Thyroid gland (tissue), 4 donors: ENCODE measurements around the gene SPTBN1. TPM values are rescaled to one million over a fixed set of nuclear protein-coding genes. Genes with fewer than 3 reads are reported as not detected.

Experiments
- DNase-seq, 2 donors: peaks; one replicate each; pipeline ENCODE4 v3.0.0-alpha.2; 2019
- H3K27ac ChIP-seq, 3 donors: fragments of 200-600 bp; sonication (generic); 1 replicate in 2 of 3; 2 replicates in 1 of 3; pipeline ENCODE4 v1.5.1; 2016 to 2019; ENCODE audit warnings: mild to moderate bottlenecking in 1 of 3, moderate library complexity in 1 of 3
- H3K27me3 ChIP-seq: fragments of 200-600 bp; sonication (generic); one replicate; pipeline ENCODE4 v1.5.1; 2019
- H3K36me3 ChIP-seq, 2 donors: fragments of 200-600 bp; sonication (generic); one replicate each; pipeline ENCODE4 v1.5.1; 2016 to 2019
- H3K4me1 ChIP-seq, 2 donors: fragments of 200-600 bp; sonication (generic); one replicate each; pipeline ENCODE4 v1.5.1; 2017 to 2019
- H3K4me3 ChIP-seq, 3 donors: fragments of 200-600 bp; sonication (generic); replicated peaks in 1 of 3; 1 replicate in 2 of 3; 2 replicates in 1 of 3; pipeline ENCODE4 v1.5.1; 2016; ENCODE audit warnings: mild to moderate bottlenecking in 1 of 3
- H3K9me3 ChIP-seq: fragments of 200-600 bp; sonication (generic); one replicate; pipeline ENCODE4 v1.5.1; 2017
- CTCF ChIP-seq, 6 experiments: fragments of 200-600 bp in 3 of 6; fragments of 450-650 bp in 3 of 6; sonication (generic) in 3 of 6; IDR thresholded peaks; one replicate each; pipeline ENCODE4 v1.5.1; 2016 to 2019; ENCODE audit warnings: antibody characterized with exemption in 6 of 6, mild to moderate bottlenecking in 2 of 6, inconsistent platforms in 1 of 6, moderate library complexity in 1 of 6
- POLR2A ChIP-seq, 2 donors: fragments of 450-650 bp; IDR thresholded peaks; one replicate each; pipeline ENCODE4 v1.6.1; 2017; ENCODE audit warnings: antibody characterized with exemption in 2 of 2, mild to moderate bottlenecking in 2 of 2, moderate library complexity in 1 of 2
- WGBS, 2 donors: methylation state at CpG; one replicate each; pipeline ENCODE4 v1.1.5; 2017; 5-methylcytosine and 5-hydroxymethylcytosine counted together
- intact Hi-C: fragments of 100-400 bp; cut with DNase I; formaldehyde crosslinking; loops from one replicate; pipeline ENCODE4 v1.15.1; 2023
- total RNA-seq, 4 donors: library from RNA; depleted of rRNA; stranded (reverse); fragments of >200 nt; gene quantifications; one replicate each; pipeline ENCODE4 v1.2.3, GENCODE V29; 2016

SPTBN1 gene
- total RNA-seq, 4 donors from 2014 or later, result 381 to 513 (median 419) TPM

GRCh38 chr2:54566896-54567295 is 110.8 kb downstream of the SPTBN1 start:
- intact Hi-C loops, result no loop called here
- DNase-seq, result no peak
- Histone ChIP-seq H3K27me3 (no peaks in the 10 kb centered on the region), H3K4me3 (no peak overlapping the region), H3K9me3 (no peaks in the 10 kb centered on the region), H3K36me3 (no peaks in the 10 kb centered on the region), H3K4me1 (peaks cover 33 to 68% of the 10 kb centered on the region in 2 donors), H3K27ac (no peak overlapping the region)
- 93 to 96% methylated on average over 1 of the region's 1 CpG for WGBS, 2 donors
- TF ChIP-seq POLR2A (IDR thresholded peaks at IDR 0.05), result no peak
- no peak for TF ChIP-seq CTCF (IDR thresholded peaks at IDR 0.05)

DNA sequence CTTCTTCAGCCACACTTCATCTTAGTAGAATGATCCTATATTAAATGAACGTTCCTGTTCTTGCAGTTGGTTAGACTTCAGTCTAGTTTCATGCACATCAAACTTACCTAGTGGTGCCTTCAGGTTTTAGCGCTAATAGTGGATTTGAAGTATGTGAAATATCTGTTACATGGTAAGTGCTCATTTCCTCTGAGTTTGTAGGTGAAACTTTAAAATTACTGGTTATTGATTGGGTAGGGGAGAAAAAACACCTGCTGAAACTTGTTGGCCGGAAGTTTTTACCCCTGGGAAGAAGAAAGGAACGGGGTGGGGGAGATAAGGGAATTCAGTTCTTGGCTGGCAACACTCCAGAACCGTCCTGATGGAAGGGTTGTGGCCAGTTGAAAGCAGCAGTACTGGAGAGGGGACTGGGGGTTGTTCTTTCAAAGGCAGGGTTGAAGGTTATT is 112.8 kb downstream of the SPTBN1 start:
- WGBS, 2 donors, result 41 to 49% methylated on average over 5 of the region's 5 CpGs

DNA sequence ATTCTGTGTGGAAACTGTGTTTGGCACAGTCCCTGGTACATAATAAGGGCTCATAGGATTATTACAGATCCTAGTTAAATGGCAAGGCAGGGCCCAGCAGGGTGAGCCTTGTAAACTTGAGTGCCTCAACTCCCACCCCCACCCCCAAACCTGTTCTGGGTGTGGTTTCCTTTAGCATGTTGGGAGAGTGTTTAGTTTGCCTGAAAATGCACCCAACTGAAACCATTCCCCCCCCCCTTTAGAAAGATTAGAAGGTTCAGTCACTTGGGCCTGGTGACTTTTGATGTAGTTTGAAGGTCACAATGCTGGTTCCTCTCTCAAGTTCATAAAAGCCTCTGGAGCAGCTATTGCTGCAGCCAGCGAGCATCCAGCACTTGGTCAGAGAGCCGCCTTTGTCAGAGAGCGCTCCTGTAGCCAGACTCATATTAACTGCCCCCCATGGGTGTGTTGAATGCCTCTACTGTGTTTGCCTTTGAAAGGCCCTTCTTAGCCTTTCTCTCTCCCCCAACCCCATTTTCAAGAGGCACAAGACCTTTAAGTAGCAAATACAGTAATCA is 113.7 kb downstream of the SPTBN1 start:
- Histone ChIP-seq H3K27ac (peak overlapping the region; percentile 28 to 74 (median 74)), H3K9me3 (no peaks in the 10 kb centered on the region), H3K4me1 (peaks cover 43 to 81% of the 10 kb centered on the region in 2 donors), H3K4me3 (no peak overlapping the region), H3K27me3 (no peaks in the 10 kb centered on the region), H3K36me3 (no peaks in the 10 kb centered on the region)
- intact Hi-C loops, result no loop called here
- peak; percentile 62 to 66 for DNase-seq
- 55 to 61% methylated on average over 3 of the region's 3 CpGs for WGBS, 2 donors
- TF ChIP-seq CTCF (IDR thresholded peaks at IDR 0.05) (no peak), POLR2A (IDR thresholded peaks at IDR 0.05) (no peak)

More for the DNA sequence above, 112.8 kb downstream of the SPTBN1 start:
- Histone ChIP-seq H3K27me3 (no peaks in the 10 kb centered on the region), H3K4me3 (no peak overlapping the region), H3K36me3 (no peaks in the 10 kb centered on the region), H3K9me3 (no peaks in the 10 kb centered on the region), H3K4me1 (peaks cover 43 to 78% of the 10 kb centered on the region in 2 donors), H3K27ac (peak overlapping the region; percentile 22 to 74 (median 28))
- intact Hi-C loops, result no loop called here
- DNase-seq, result no peak
- TF ChIP-seq POLR2A (IDR thresholded peaks at IDR 0.05) (no peak), CTCF (IDR thresholded peaks at IDR 0.05) (no peak)

DNA sequence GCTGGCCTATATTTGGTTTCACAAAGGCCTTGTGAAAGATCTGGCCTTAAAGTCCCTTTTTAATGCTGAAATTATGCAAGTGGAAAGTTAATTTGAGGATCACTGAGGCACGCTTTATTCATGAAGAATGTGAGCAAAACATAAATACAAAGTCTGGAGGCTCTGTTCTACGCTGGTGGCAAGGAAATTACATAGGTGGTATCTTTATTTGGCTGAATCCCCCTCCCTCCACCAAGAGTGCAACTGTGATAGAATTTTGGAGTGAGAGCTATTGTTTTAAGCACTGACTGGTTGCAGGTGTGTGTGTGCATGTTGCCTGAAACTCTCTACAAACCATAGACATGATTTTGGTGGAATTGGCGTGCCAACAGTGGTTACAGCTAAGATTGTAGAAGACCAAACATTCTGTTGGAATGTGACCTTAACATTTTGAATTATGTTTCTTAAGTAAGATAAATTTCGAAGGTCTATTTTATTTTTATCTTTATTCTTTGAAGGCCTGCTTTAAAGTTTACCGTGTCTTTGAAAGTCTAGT is 114.3 kb downstream of the SPTBN1 start:
- Histone ChIP-seq H3K9me3 (no peaks in the 10 kb centered on the region), H3K27ac (peak overlapping the region; percentile 28 to 74 (median 74)), H3K27me3 (no peaks in the 10 kb centered on the region), H3K4me3 (no peak overlapping the region), H3K36me3 (no peaks in the 10 kb centered on the region), H3K4me1 (peaks cover 43 to 80% of the 10 kb centered on the region in 2 donors)
- 78 to 82% methylated on average over 5 of the region's 5 CpGs for WGBS, 2 donors
- no peak for DNase-seq
- intact Hi-C loops, result no loop called here
- TF ChIP-seq CTCF (IDR thresholded peaks at IDR 0.05) (no peak), POLR2A (IDR thresholded peaks at IDR 0.05) (no peak)

DNA sequence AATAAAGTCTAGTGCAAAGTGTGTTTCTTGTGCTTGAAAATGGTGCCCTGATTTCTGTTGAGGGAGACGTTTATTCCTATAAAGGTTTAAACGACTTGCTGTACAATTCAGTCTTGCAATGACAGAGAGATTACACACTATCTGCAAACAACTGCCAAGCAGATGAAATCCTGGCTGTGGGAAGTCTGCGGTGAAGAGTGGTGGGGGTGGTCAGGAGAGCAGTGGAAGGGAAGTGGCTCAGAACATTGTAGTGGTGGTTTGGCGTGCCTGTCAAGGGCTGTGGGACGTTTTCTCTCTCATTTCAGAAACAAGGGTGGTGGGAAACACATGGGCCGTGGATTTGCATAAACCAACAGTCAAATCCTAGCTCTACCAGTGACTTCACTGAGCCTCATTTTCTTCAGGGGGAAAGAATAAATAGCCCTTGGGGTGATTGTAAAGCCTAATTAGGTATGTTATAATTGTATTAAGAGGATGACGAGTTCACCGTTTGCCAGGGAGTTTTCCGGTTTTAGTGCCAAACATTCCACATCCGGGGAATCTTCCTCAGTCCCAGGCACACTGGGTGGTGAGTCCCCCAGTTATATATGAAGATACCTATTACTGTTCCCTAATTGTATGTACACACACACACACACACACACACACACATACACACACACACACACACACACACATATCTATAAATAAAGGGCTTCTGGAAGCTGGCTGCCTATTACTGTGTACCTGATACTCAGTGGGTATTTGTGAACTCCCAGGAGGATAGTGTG is 115.0 kb downstream of the SPTBN1 start:
- WGBS, 2 donors, result 14 to 22% methylated on average over 10 of the region's 10 CpGs
- peaks cover 43 to 73% of the 10 kb centered on the region in 2 donors for H3K4me1 ChIP-seq
- no peaks in the 10 kb centered on the region for H3K9me3 ChIP-seq
- intact Hi-C loops, result no loop called here
- no peaks in the 10 kb centered on the region for H3K27me3 ChIP-seq
- H3K27ac ChIP-seq, result peak overlapping the region; percentile 21 to 74 (median 74)
- peak; percentile 45 to 58 for DNase-seq
- H3K36me3 ChIP-seq, result no peaks in the 10 kb centered on the region
- TF ChIP-seq CTCF (IDR thresholded peaks at IDR 0.05), result no peak
- TF ChIP-seq POLR2A (IDR thresholded peaks at IDR 0.05), result no peak
- H3K4me3 ChIP-seq, result no peak overlapping the region
